Tibial nerve (tissue), 4 donors: ENCODE data around the gene NEDD4L. TPM values are rescaled to one million over a fixed set of nuclear protein-coding genes. Genes with fewer than 3 reads are reported as not detected.

Source experiments
- DNase-seq, 2 donors: peaks; one replicate each; pipeline ENCODE4 v3.0.0-alpha.2; 2019; ENCODE audit warnings: low spot score in 2 of 2
- H3K27ac ChIP-seq, 4 donors: fragments of 200-600 bp; sonication (generic) in 3 of 4; one replicate each; pipeline ENCODE4 v1.5.1; 2017 to 2019; ENCODE audit warnings: mild to moderate bottlenecking in 1 of 4
- H3K27me3 ChIP-seq, 2 donors: fragments of 200-600 bp; sonication (generic) in 1 of 2; one replicate each; pipeline versions ENCODE4 v1.5.1 to v1.6.0; 2017 to 2019
- H3K36me3 ChIP-seq, 3 donors: fragments of 200-600 bp; sonication (generic); one replicate each; pipeline ENCODE4 v1.5.1; 2018 to 2019
- H3K4me1 ChIP-seq, 4 donors: fragments of 200-600 bp; sonication (generic) in 3 of 4; one replicate each; pipeline ENCODE4 v1.5.1; 2017 to 2019
- H3K4me3 ChIP-seq, 4 donors: fragments of 200-600 bp; sonication (generic) in 3 of 4; one replicate each; pipeline ENCODE4 v1.5.1; 2017 to 2019; ENCODE audit warnings: mild to moderate bottlenecking in 1 of 4, moderate library complexity in 1 of 4
- H3K9me3 ChIP-seq, 4 donors: fragments of 200-600 bp; sonication (generic) in 3 of 4; one replicate each; pipeline ENCODE4 v1.5.1; 2017 to 2019
- CTCF ChIP-seq, 5 experiments: fragments of 200-600 bp in 3 of 5; fragments of 450-650 bp in 2 of 5; sonication (generic) in 3 of 5; IDR thresholded peaks; one replicate each; pipeline ENCODE4 v1.5.1; 2016 to 2019; ENCODE audit warnings: antibody characterized with exemption in 5 of 5, mild to moderate bottlenecking in 3 of 5, moderate library complexity in 2 of 5
- EP300 ChIP-seq, 2 donors: sonication (generic); formaldehyde crosslinking; IDR thresholded peaks; one replicate each; pipeline ENCODE4 v1.6.1; 2017; ENCODE audit warnings: antibody characterized with exemption in 2 of 2, mild to moderate bottlenecking in 1 of 2
- POLR2A ChIP-seq, 2 donors: fragments of 450-650 bp; IDR thresholded peaks; one replicate each; pipeline ENCODE4 v1.6.1; 2017; ENCODE audit warnings: antibody characterized with exemption in 2 of 2, mild to moderate bottlenecking in 2 of 2, moderate library complexity in 2 of 2
- WGBS, 2 donors: methylation state at CpG; one replicate each; pipeline ENCODE4 v1.1.5; 2018; 5-methylcytosine and 5-hydroxymethylcytosine counted together
- total RNA-seq, 4 donors: library from RNA; depleted of rRNA; stranded (reverse); fragments of >200 nt; gene quantifications; one replicate each; pipeline ENCODE4 v1.1.0, GENCODE V29; 2016

The NEDD4L gene
- total RNA-seq, 4 donors from 2014 or later: 15.3 to 59.9 (median 26.8) TPM

GRCh38 chr18:58363767-58364540 is 319.9 kb downstream of the NEDD4L start:
- Histone ChIP-seq H3K4me3 (no peak overlapping the region), H3K9me3 (no peaks in the 10 kb centered on the region), H3K4me1 (peaks cover 0 to 3% (median 0%) of the 10 kb centered on the region in 4 donors), H3K27me3 (no peaks in the 10 kb centered on the region), H3K27ac (no peak overlapping the region), H3K36me3 (peaks cover 0 to 29% (median 4%) of the 10 kb centered on the region in 3 donors)
- TF ChIP-seq POLR2A (IDR thresholded peaks at IDR 0.05) (no peak), CTCF (IDR thresholded peaks at IDR 0.05) (no peak), EP300 (IDR thresholded peaks at IDR 0.05) (no peak)
- WGBS, 2 donors: 92 to 95% methylated on average over 6 of the region's 6 CpGs
- no peak for DNase-seq

GRCh38 chr18:58364876-58365528 is 321.0 kb downstream of the NEDD4L start:
- peaks cover 0 to 3% (median 0%) of the 10 kb centered on the region in 4 donors for H3K4me1 ChIP-seq
- no peak overlapping the region for H3K4me3 ChIP-seq
- no peaks in the 10 kb centered on the region for H3K27me3 ChIP-seq
- H3K27ac ChIP-seq: no peak overlapping the region
- DNase-seq: no peak
- TF ChIP-seq POLR2A (IDR thresholded peaks at IDR 0.05) (no peak), EP300 (IDR thresholded peaks at IDR 0.05) (no peak), CTCF (IDR thresholded peaks at IDR 0.05) (no peak)
- peaks cover 0 to 39% (median 4%) of the 10 kb centered on the region in 3 donors for H3K36me3 ChIP-seq
- 87% methylated on average over 7 of the region's 7 CpGs for WGBS, 2 donors
- H3K9me3 ChIP-seq: no peaks in the 10 kb centered on the region

- Histone ChIP-seq H3K4me3 (no peak overlapping the region), H3K9me3 (no peaks in the 10 kb centered on the region), H3K36me3 (peaks cover 0 to 61% (median 4%) of the 10 kb centered on the region in 3 donors), H3K27ac (no peak overlapping the region), H3K27me3 (no peaks in the 10 kb centered on the region), H3K4me1 (no peaks in the 10 kb centered on the region)
- no peak for DNase-seq
- no peak for TF ChIP-seq POLR2A (IDR thresholded peaks at IDR 0.05)
- no peak for TF ChIP-seq CTCF (IDR thresholded peaks at IDR 0.05)
- no peak for TF ChIP-seq EP300 (IDR thresholded peaks at IDR 0.05)
- 94% methylated on average over 9 of the region's 9 CpGs for WGBS, 2 donors
These were observed 323.6 kb downstream of the NEDD4L start for GRCh38 chr18:58367425-58368140.

GRCh38 chr18:58369616-58370015 is 325.6 kb downstream of the NEDD4L start:
- TF ChIP-seq CTCF (IDR thresholded peaks at IDR 0.05) (no peak), EP300 (IDR thresholded peaks at IDR 0.05) (no peak), POLR2A (IDR thresholded peaks at IDR 0.05) (no peak)
- Histone ChIP-seq H3K9me3 (no peaks in the 10 kb centered on the region), H3K4me1 (no peaks in the 10 kb centered on the region), H3K27me3 (no peaks in the 10 kb centered on the region), H3K27ac (no peak overlapping the region), H3K4me3 (no peak overlapping the region), H3K36me3 (peaks cover 0 to 79% (median 4%) of the 10 kb centered on the region in 3 donors)
- DNase-seq: no peak
- WGBS, 2 donors: 91 to 98% methylated on average over 3 to 10 of the region's 10 CpGs
